HepG2 (cell line): ENCODE results near the gene NTN5. TPM values are rescaled to one million over a fixed set of nuclear protein-coding genes. Genes with fewer than 3 reads are reported as not detected.

Source experiments
- HNRNPLL ChIP-seq: fragments of 200-400 bp; formaldehyde crosslinking; IDR thresholded peaks from 2 replicates; pipeline ENCODE4 v1.6.1; 2017; ENCODE audit warnings: mild to moderate bottlenecking, low read depth, low read length; ENCODE audit not compliant: poor library complexity, severe bottlenecking
- IRF2 ChIP-seq: IDR thresholded peaks from 2 replicates; pipeline ENCODE4 v1.6.1; 2018; ENCODE audit warnings: missing genetic modification reagents, missing compliant biosample characterization
- RFX5 ChIP-seq: IDR thresholded peaks from 2 replicates; pipeline ENCODE4 v1.6.1; 2011; ENCODE audit warnings: low read depth, low read length, improper control_type of control experiment
- RFXANK ChIP-seq: IDR thresholded peaks from 2 replicates; pipeline ENCODE4 v1.6.1; 2016
- STAG1 ChIP-seq: sonication (generic); formaldehyde crosslinking; IDR thresholded peaks from 2 replicates; pipeline ENCODE4 v1.4.0; 2020; ENCODE audit warnings: missing genetic modification reagents
- ZNF235 ChIP-seq: sonication (generic); formaldehyde crosslinking; IDR thresholded peaks from 2 replicates; pipeline ENCODE4 v1.8.1; 2023; ENCODE audit warnings: mild to moderate bottlenecking, missing genetic modification reagents, borderline replicate concordance
- ZNF605 ChIP-seq: sonication (generic); formaldehyde crosslinking; IDR thresholded peaks from 2 replicates; pipeline ENCODE4 v1.8.0; 2022; ENCODE audit warnings: mild to moderate bottlenecking, missing genetic modification reagents
- ZNF709 ChIP-seq: sonication (generic); formaldehyde crosslinking; IDR thresholded peaks from 2 replicates; pipeline ENCODE4 v1.5.0; 2020; ENCODE audit warnings: mild to moderate bottlenecking, missing genetic modification reagents
- ZSCAN9 ChIP-seq: IDR thresholded peaks from 2 replicates; pipeline ENCODE4 v1.6.1; 2016; ENCODE audit warnings: borderline replicate concordance
- polyA plus RNA-seq, 8 experiments: library from polyadenylated mRNA; depleted of rRNA in 3 of 8; stranded (reverse) in 7 of 8; unstranded in 1 of 8; fragments of >200 nt; fragmentation: Illumina TruSeq in 4 of 8; extraction: Trizol in 4 of 8; gene quantifications; 2 replicates each; pipeline versions ENCODE4 v1.2.1 to v1.2.3, GENCODE V29; 2011 to 2016; ENCODE audit warnings: low read depth in 4 of 8, missing spikeins in 1 of 8, mixed read lengths in 1 of 8; ENCODE audit not compliant: insufficient read depth in 1 of 8
- total RNA-seq, 5 experiments: library from RNA; depleted of rRNA; stranded (reverse); fragments of >200 nt; fragmentation: Illumina TruSeq; extraction: Trizol; gene quantifications; 2 replicates each; pipeline ENCODE4 v1.2.3, GENCODE V29; 2016; ENCODE audit warnings: low read depth in 1 of 5
- TF ChIP-seq, protein P1 (sequence below): sonication (generic); formaldehyde crosslinking; IDR thresholded peaks from 2 replicates; pipeline ENCODE4 v1.8.1; 2023; ENCODE audit warnings: mild to moderate bottlenecking, missing genetic modification reagents
- TF ChIP-seq, protein P2 (sequence below): IDR thresholded peaks from 2 replicates; pipeline ENCODE4 v1.6.1; 2016; ENCODE audit warnings: missing compliant biosample characterization, missing genetic modification reagents, borderline replicate concordance
- TF ChIP-seq, protein P3 (sequence below): IDR thresholded peaks from 2 replicates; pipeline ENCODE4 v1.6.1; 2016
- TF ChIP-seq, protein P4 (sequence below): sonication (generic); formaldehyde crosslinking; IDR thresholded peaks from 2 replicates; pipeline ENCODE4 v1.8.0; 2022; ENCODE audit warnings: missing genetic modification reagents, mild to moderate bottlenecking, borderline replicate concordance
- TF ChIP-seq, protein P5 (sequence below): sonication (generic); formaldehyde crosslinking; IDR thresholded peaks from 2 replicates; pipeline ENCODE4 v1.5.1; 2020; ENCODE audit warnings: missing genetic modification reagents, mild to moderate bottlenecking, borderline replicate concordance
- TF ChIP-seq, protein P6 (sequence below): sonication (generic); formaldehyde crosslinking; IDR thresholded peaks from 2 replicates; pipeline ENCODE4 v1.4.0; 2020; ENCODE audit warnings: missing genetic modification reagents

NTN5 gene
- total and polyA plus RNA-seq, 2 of the 13 experiments (the other 11 are each of a cell fraction or from before 2014, with no cell fraction given): 0.05 TPM; not detected in 1

DNA sequence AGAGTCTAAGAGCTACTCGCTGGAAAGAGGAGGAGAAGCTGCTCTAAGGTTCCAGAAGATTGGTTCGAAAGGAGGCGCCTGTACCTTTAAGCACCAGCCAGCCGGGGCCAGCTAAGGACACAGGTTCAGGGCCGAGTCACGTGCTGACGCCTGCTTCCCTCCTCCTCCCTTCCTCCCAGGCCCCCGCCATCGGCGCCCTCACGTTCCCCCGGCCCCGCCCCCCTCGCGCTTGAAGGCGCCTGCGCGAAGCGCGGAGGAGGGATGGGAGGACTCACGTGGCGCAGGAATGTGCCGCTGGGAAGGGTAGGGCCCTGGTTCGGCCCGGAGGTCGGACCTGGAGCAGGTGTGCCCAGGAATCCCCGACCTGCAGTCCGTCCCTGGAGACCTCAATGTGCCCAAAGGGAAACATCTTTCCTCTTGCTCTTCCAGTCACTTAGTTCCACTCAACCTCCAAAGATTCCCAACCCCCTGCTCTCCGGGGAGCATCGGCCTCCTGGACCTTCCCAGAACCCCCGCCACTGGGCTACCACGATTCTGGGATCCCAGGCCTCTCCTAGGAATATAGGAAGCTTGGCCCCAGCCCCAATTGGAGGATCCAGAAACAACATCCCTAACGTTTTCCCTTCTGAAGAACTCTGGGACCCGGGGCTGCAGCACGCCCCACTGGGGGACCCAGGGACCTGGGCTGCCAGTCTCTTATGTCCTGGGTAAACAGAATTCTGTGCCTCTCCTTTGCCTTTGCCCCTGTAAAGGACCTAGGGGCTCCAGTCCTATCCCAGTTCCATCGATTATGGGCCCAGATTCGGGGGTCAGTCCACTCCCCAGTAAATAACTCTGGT is 38.2 kb downstream of the NTN5 start (continued):
- TF ChIP-seq, protein P1, sequence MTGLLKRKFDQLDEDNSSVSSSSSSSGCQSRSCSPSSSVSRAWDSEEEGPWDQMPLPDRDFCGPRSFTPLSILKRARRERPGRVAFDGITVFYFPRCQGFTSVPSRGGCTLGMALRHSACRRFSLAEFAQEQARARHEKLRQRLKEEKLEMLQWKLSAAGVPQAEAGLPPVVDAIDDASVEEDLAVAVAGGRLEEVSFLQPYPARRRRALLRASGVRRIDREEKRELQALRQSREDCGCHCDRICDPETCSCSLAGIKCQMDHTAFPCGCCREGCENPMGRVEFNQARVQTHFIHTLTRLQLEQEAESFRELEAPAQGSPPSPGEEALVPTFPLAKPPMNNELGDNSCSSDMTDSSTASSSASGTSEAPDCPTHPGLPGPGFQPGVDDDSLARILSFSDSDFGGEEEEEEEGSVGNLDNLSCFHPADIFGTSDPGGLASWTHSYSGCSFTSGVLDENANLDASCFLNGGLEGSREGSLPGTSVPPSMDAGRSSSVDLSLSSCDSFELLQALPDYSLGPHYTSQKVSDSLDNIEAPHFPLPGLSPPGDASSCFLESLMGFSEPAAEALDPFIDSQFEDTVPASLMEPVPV (CRISPR knock-in tag): 0 out of 2 replicates have a peak, but pooled peaks have one; percentile 22
- TF ChIP-seq, protein P2, sequence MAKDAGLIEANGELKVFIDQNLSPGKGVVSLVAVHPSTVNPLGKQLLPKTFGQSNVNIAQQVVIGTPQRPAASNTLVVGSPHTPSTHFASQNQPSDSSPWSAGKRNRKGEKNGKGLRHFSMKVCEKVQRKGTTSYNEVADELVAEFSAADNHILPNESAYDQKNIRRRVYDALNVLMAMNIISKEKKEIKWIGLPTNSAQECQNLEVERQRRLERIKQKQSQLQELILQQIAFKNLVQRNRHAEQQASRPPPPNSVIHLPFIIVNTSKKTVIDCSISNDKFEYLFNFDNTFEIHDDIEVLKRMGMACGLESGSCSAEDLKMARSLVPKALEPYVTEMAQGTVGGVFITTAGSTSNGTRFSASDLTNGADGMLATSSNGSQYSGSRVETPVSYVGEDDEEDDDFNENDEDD (CRISPR knock-in tag): peak; percentile 92
- peak; percentile 87 for TF ChIP-seq ZNF605
- TF ChIP-seq, protein P3, sequence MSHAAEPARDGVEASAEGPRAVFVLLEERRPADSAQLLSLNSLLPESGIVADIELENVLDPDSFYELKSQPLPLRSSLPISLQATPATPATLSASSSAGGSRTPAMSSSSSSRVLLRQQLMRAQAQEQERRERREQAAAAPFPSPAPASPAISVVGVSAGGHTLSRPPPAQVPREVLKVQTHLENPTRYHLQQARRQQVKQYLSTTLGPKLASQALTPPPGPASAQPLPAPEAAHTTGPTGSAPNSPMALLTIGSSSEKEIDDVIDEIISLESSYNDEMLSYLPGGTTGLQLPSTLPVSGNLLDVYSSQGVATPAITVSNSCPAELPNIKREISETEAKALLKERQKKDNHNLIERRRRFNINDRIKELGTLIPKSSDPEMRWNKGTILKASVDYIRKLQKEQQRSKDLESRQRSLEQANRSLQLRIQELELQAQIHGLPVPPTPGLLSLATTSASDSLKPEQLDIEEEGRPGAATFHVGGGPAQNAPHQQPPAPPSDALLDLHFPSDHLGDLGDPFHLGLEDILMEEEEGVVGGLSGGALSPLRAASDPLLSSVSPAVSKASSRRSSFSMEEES (CRISPR knock-in tag): peak; percentile 90
- TF ChIP-seq STAG1 (CRISPR knock-in tag): no peak
- TF ChIP-seq ZNF235 (CRISPR knock-in tag): no peak
- peak; percentile 60 for TF ChIP-seq HNRNPLL
- TF ChIP-seq, protein P4, sequence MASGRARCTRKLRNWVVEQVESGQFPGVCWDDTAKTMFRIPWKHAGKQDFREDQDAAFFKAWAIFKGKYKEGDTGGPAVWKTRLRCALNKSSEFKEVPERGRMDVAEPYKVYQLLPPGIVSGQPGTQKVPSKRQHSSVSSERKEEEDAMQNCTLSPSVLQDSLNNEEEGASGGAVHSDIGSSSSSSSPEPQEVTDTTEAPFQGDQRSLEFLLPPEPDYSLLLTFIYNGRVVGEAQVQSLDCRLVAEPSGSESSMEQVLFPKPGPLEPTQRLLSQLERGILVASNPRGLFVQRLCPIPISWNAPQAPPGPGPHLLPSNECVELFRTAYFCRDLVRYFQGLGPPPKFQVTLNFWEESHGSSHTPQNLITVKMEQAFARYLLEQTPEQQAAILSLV (CRISPR knock-in tag): no peak
- TF ChIP-seq ZSCAN9 (CRISPR knock-in tag): no peak; the same call in 1 of the 2 replicates
- TF ChIP-seq RFXANK (CRISPR knock-in tag): no peak
- no peak; the same call in 1 of the 2 replicates for TF ChIP-seq RFX5
- TF ChIP-seq, protein P5, sequence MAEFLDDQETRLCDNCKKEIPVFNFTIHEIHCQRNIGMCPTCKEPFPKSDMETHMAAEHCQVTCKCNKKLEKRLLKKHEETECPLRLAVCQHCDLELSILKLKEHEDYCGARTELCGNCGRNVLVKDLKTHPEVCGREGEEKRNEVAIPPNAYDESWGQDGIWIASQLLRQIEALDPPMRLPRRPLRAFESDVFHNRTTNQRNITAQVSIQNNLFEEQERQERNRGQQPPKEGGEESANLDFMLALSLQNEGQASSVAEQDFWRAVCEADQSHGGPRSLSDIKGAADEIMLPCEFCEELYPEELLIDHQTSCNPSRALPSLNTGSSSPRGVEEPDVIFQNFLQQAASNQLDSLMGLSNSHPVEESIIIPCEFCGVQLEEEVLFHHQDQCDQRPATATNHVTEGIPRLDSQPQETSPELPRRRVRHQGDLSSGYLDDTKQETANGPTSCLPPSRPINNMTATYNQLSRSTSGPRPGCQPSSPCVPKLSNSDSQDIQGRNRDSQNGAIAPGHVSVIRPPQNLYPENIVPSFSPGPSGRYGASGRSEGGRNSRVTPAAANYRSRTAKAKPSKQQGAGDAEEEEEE: no peak
- TF ChIP-seq, protein P6, sequence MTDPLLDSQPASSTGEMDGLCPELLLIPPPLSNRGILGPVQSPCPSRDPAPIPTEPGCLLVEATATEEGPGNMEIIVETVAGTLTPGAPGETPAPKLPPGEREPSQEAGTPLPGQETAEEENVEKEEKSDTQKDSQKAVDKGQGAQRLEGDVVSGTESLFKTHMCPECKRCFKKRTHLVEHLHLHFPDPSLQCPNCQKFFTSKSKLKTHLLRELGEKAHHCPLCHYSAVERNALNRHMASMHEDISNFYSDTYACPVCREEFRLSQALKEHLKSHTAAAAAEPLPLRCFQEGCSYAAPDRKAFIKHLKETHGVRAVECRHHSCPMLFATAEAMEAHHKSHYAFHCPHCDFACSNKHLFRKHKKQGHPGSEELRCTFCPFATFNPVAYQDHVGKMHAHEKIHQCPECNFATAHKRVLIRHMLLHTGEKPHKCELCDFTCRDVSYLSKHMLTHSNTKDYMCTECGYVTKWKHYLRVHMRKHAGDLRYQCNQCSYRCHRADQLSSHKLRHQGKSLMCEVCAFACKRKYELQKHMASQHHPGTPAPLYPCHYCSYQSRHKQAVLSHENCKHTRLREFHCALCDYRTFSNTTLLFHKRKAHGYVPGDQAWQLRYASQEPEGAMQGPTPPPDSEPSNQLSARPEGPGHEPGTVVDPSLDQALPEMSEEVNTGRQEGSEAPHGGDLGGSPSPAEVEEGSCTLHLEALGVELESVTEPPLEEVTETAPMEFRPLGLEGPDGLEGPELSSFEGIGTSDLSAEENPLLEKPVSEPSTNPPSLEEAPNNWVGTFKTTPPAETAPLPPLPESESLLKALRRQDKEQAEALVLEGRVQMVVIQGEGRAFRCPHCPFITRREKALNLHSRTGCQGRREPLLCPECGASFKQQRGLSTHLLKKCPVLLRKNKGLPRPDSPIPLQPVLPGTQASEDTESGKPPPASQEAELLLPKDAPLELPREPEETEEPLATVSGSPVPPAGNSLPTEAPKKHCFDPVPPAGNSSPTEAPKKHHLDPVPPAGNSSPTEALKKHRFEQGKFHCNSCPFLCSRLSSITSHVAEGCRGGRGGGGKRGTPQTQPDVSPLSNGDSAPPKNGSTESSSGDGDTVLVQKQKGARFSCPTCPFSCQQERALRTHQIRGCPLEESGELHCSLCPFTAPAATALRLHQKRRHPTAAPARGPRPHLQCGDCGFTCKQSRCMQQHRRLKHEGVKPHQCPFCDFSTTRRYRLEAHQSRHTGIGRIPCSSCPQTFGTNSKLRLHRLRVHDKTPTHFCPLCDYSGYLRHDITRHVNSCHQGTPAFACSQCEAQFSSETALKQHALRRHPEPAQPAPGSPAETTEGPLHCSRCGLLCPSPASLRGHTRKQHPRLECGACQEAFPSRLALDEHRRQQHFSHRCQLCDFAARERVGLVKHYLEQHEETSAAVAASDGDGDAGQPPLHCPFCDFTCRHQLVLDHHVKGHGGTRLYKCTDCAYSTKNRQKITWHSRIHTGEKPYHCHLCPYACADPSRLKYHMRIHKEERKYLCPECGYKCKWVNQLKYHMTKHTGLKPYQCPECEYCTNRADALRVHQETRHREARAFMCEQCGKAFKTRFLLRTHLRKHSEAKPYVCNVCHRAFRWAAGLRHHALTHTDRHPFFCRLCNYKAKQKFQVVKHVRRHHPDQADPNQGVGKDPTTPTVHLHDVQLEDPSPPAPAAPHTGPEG (CRISPR knock-in tag): peak; percentile 66; the same call in 1 of the 2 replicates
- TF ChIP-seq IRF2: peak; percentile 90
- peak; percentile 60; the same call in 1 of the 2 replicates for TF ChIP-seq ZNF709
